MM.1S (cell line): Measurements from ENCODE around the gene TET3.
A peak's percentile ranks its signal among the peaks of the same experiment; 100 is the strongest.

ENCODE experiments used
- DNase-seq: peaks from one replicate; pipeline ENCODE4 v3.0.0-alpha.2; 2015
- H2AFZ ChIP-seq: fragments of 300-600 bp; sonication (generic); 2 replicates; pipeline ENCODE4 v1.6.0; 2016; ENCODE audit warnings: antibody characterized with exemption, low read length
- H3F3A ChIP-seq: fragments of 300-600 bp; sonication (generic); 2 replicates; pipeline ENCODE4 v1.6.1; 2016; ENCODE audit warnings: mild to moderate bottlenecking, antibody characterized with exemption, low read length, moderate library complexity, mixed read lengths; ENCODE audit not compliant: insufficient read depth
- H3K27ac ChIP-seq: fragments of 300-600 bp; sonication (generic); 2 replicates; pipeline ENCODE4 v1.5.1; 2016; ENCODE audit warnings: mild to moderate bottlenecking, low read length
- H3K27me3 ChIP-seq: fragments of 300-600 bp; sonication (generic); replicated peaks from 2 replicates; pipeline ENCODE4 v1.6.0; 2016; ENCODE audit warnings: low read length; ENCODE audit not compliant: insufficient read depth
- H3K36me3 ChIP-seq: fragments of 300-600 bp; sonication (generic); replicated peaks from 2 replicates; pipeline ENCODE4 v1.6.1; 2016; ENCODE audit warnings: mild to moderate bottlenecking, low read length, mixed read lengths; ENCODE audit not compliant: insufficient read depth
- H3K4me1 ChIP-seq: fragments of 300-600 bp; sonication (generic); 2 replicates; pipeline ENCODE4 v1.6.1; 2016; ENCODE audit warnings: low read length, mixed read lengths
- H3K4me2 ChIP-seq: fragments of 300-600 bp; sonication (generic); 2 replicates; pipeline ENCODE4 v1.6.0; 2016; ENCODE audit warnings: low read depth, low read length
- H3K4me3 ChIP-seq: fragments of 300-600 bp; sonication (generic); 2 replicates; pipeline ENCODE4 v1.5.1; 2016; ENCODE audit warnings: low read length, mixed read lengths
- H3K79me2 ChIP-seq: fragments of 300-600 bp; sonication (generic); 2 replicates; pipeline ENCODE4 v1.6.1; 2016; ENCODE audit warnings: mixed run types, low read length, mixed read lengths
- H3K9ac ChIP-seq: fragments of 300-600 bp; sonication (generic); 2 replicates; pipeline ENCODE4 v1.6.1; 2016; ENCODE audit warnings: low read length, mixed read lengths
- H3K9me2 ChIP-seq: fragments of 300-600 bp; sonication (generic); replicated peaks from 2 replicates; pipeline ENCODE4 v1.6.1; 2016; ENCODE audit warnings: mild to moderate bottlenecking, low read length, mixed read lengths; ENCODE audit not compliant: insufficient read depth
- H3K9me3 ChIP-seq: fragments of 300-600 bp; sonication (generic); replicated peaks from 2 replicates; pipeline ENCODE4 v1.6.1; 2016; ENCODE audit warnings: mild to moderate bottlenecking, low read length, mixed read lengths; ENCODE audit not compliant: insufficient read depth
- H4K20me1 ChIP-seq: fragments of 300-600 bp; sonication (generic); 2 replicates; pipeline ENCODE4 v1.6.1; 2016; ENCODE audit warnings: mild to moderate bottlenecking, low read length, moderate library complexity, mixed read lengths; ENCODE audit not compliant: insufficient read depth
- CTCF ChIP-seq: fragments of 300-600 bp; sonication (generic); IDR thresholded peaks from 2 replicates; pipeline ENCODE4 v1.5.1; 2016; ENCODE audit warnings: antibody characterized with exemption, low read length, mixed read lengths
- EZH2 ChIP-seq: fragments of 300-600 bp; sonication (generic); optimal IDR thresholded peaks from 2 replicates; pipeline ENCODE3; 2017; ENCODE audit warnings: low read depth, mild to moderate bottlenecking, antibody characterized with exemption, low read length, mixed read lengths
- EZH2phosphoT487 ChIP-seq: fragments of 300-600 bp; sonication (generic); IDR thresholded peaks from 2 replicates; pipeline ENCODE4 v1.6.1; 2018; ENCODE audit warnings: antibody characterized with exemption, low read length

Gene TET3

GRCh38 chr2:74001121-74001520 lies 16.4 kb downstream of the TET3 start:
- DNase-seq: no peak
- Histone ChIP-seq H2AFZ (no peak overlapping the region), H3K4me2 (no peak overlapping the region)

GRCh38 chr2:74001781-74002504 lies 17.2 kb downstream of the TET3 start:
- no peak overlapping the region for H3K9ac ChIP-seq
- no peak overlapping the region for H3K27ac ChIP-seq
- TF ChIP-seq EZH2phosphoT487 (no peak), CTCF (no peak), EZH2 (no peak)
- DNase-seq: no peak
- peaks cover 19% of the 10 kb centered on the region; the same call in 1 of the 2 replicates for H4K20me1 ChIP-seq
- no peaks in the 10 kb centered on the region for H3K36me3 ChIP-seq
- no peak overlapping the region for H2AFZ ChIP-seq
- H3K79me2 ChIP-seq: peaks cover 74% of the 10 kb centered on the region
- 0 out of 2 replicates have a peak, but pooled peaks cover 5% of the 10 kb centered on the region for H3F3A ChIP-seq
- no peaks in the 10 kb centered on the region for H3K27me3 ChIP-seq
- H3K9me2 ChIP-seq: no peaks in the 10 kb centered on the region
- no peaks in the 10 kb centered on the region for H3K9me3 ChIP-seq
- no peaks in the 10 kb centered on the region for H3K4me1 ChIP-seq
- peak overlapping the region; percentile 46; the same call in 1 of the 2 replicates for H3K4me3 ChIP-seq
- H3K4me2 ChIP-seq: peak overlapping the region; percentile 75

More at GRCh38 chr2:74001121-74001520, 16.4 kb downstream of the TET3 start:
- Histone ChIP-seq H3K4me3 (no peak overlapping the region), H3K27me3 (no peaks in the 10 kb centered on the region), H4K20me1 (peaks cover 19% of the 10 kb centered on the region; the same call in 1 of the 2 replicates), H3F3A (0 out of 2 replicates have a peak, but pooled peaks cover 5% of the 10 kb centered on the region), H3K9me3 (no peaks in the 10 kb centered on the region), H3K4me1 (no peaks in the 10 kb centered on the region), H3K9me2 (no peaks in the 10 kb centered on the region), H3K9ac (no peak overlapping the region), H3K36me3 (no peaks in the 10 kb centered on the region), H3K79me2 (peaks cover 76% of the 10 kb centered on the region), H3K27ac (no peak overlapping the region)
- TF ChIP-seq EZH2: no peak

- Histone ChIP-seq H3F3A (0 out of 2 replicates have a peak, but pooled peaks cover 5% of the 10 kb centered on the region), H3K9me2 (no peaks in the 10 kb centered on the region), H3K27me3 (no peaks in the 10 kb centered on the region), H3K4me3 (peak overlapping the region; percentile 55), H3K4me2 (peak overlapping the region; percentile 83), H3K4me1 (no peaks in the 10 kb centered on the region), H2AFZ (0 out of 2 replicates have a peak overlapping the region, but pooled peaks have one; percentile 36), H3K9me3 (no peaks in the 10 kb centered on the region), H3K9ac (peak overlapping the region; percentile 12; the same call in 1 of the 2 replicates), H3K27ac (no peak overlapping the region), H3K79me2 (peaks cover 71% of the 10 kb centered on the region), H3K36me3 (no peaks in the 10 kb centered on the region), H4K20me1 (peaks cover 16% of the 10 kb centered on the region; the same call in 1 of the 2 replicates)
- TF ChIP-seq CTCF (no peak; the same call in 1 of the 2 replicates), EZH2 (no peak)
- peak; percentile 82 for DNase-seq
Measured at GRCh38 chr2:74002505-74003421, 18.1 kb downstream of the TET3 start.
